NCI-H1105 treated with DMSO at 0.1 percent for 48 hours (cell line): ENCODE data around the gene SLC11A1.

Source experiments
- DNase-seq: peaks from one replicate; lab custom pipeline; 2025; lab: John Stamatoyannopoulos, UW

SLC11A1 gene

GRCh38 chr2:218405746-218406208 lies 23.7 kb downstream of the SLC11A1 start:
- peak; percentile 57 for DNase-seq

GRCh38 chr2:218406209-218406948 lies 24.3 kb downstream of the SLC11A1 start:
- DNase-seq, result peak; percentile 89

- DNase-seq, result peak; percentile 48
These were observed 25.0 kb downstream of the SLC11A1 start for GRCh38 chr2:218406949-218407618.

- DNase-seq, result no peak
These were observed 25.6 kb downstream of the SLC11A1 start for GRCh38 chr2:218407717-218408116.

GRCh38 chr2:218418321-218418716 lies 36.2 kb downstream of the SLC11A1 start:
- DNase-seq, result no peak

GRCh38 chr2:218418717-218419458 lies 36.8 kb downstream of the SLC11A1 start, which contains the start of gene VIL1:
TSS of gene VIL1 (plus strand) at chr2:218419123. CDS start at chr2:218423779, 4,656 bp downstream.
- DNase-seq, result peak; percentile 27

GRCh38 chr2:218419630-218420216 lies 37.6 kb downstream of the SLC11A1 start:
- DNase-seq, result no peak

- DNase-seq, result no peak
These were observed 39.0 kb downstream of the SLC11A1 start for GRCh38 chr2:218421027-218421426.

GRCh38 chr2:218422403-218423086 lies 40.5 kb downstream of the SLC11A1 start:
- DNase-seq, result no peak

GRCh38 chr2:218423584-218423983 lies 41.5 kb downstream of the SLC11A1 start:
- DNase-seq, result no peak

GRCh38 chr2:218425531-218425930 lies 43.5 kb downstream of the SLC11A1 start:
- DNase-seq, result no peak

- no peak for DNase-seq
These were observed 45.7 kb downstream of the SLC11A1 start for GRCh38 chr2:218427741-218428140.

- no peak for DNase-seq
These were observed 46.9 kb downstream of the SLC11A1 start for GRCh38 chr2:218428846-218429558.

- DNase-seq, result no peak
These were observed 48.0 kb downstream of the SLC11A1 start for GRCh38 chr2:218429911-218430692.

GRCh38 chr2:218430721-218431120 lies 48.6 kb downstream of the SLC11A1 start:
- DNase-seq, result no peak

GRCh38 chr2:218431878-218432277 lies 49.8 kb downstream of the SLC11A1 start:
- no peak for DNase-seq

GRCh38 chr2:218432676-218433365 lies 50.7 kb downstream of the SLC11A1 start:
- no peak for DNase-seq

- no peak for DNase-seq
These were observed 52.4 kb downstream of the SLC11A1 start for GRCh38 chr2:218434456-218434855.
